ENCODE measurements around the gene OR51F2.
"Not testable (repeated sequence)": the region's sequence is repeated elsewhere in the genome, so short reads cannot be mapped to it uniquely, and the experiment has no call there.

Gene OR51F2, protein sequence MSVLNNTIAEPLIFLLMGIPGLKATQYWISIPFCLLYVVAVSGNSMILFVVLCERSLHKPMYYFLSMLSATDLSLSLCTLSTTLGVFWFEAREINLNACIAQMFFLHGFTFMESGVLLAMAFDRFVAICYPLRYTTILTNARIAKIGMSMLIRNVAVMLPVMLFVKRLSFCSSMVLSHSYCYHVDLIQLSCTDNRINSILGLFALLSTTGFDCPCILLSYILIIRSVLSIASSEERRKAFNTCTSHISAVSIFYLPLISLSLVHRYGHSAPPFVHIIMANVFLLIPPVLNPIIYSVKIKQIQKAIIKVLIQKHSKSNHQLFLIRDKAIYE

GRCh38 chr11:4821021-4821420 is at the start of gene OR51F2:
Gene OR51F2 (plus strand): TSS chr11:4821321. CDS start chr11:4821422, 101 bp downstream.
- Histone ChIP-seq H3K9me3 (ENCODE audit: control insufficient read depth in 5 of 5, low read length in 5 of 5) (no peaks in the 10 kb centered on the region), H3K4me3 (ENCODE audit: low read depth in 1 of 5, low read length in 5 of 5) (no peak within 1 kb of the TSS), H3K9ac (ENCODE audit: low read length in 5 of 5) (no peak within 1 kb of the TSS), H3K4me1 (ENCODE audit: control insufficient read depth in 5 of 5, insufficient read depth in 5 of 5, low read length in 5 of 5) (no peaks in the 10 kb centered on the region), H3K27ac (ENCODE audit: low read depth, low read length) (no peak within 1 kb of the TSS), H3K27me3 (ENCODE audit: control insufficient read depth in 5 of 5, insufficient read depth in 4 of 5, low read length in 5 of 5) (no peaks in the 10 kb centered on the region), H3K36me3 (ENCODE audit: control insufficient read depth in 5 of 5, insufficient read depth in 5 of 5, low read length in 5 of 5) (no peaks in the 10 kb centered on the region)

- Histone ChIP-seq H3K36me3 (ENCODE audit: control insufficient read depth in 5 of 5, insufficient read depth in 5 of 5, low read length in 5 of 5) (no peaks in the 10 kb centered on the region), H3K4me3 (ENCODE audit: low read depth in 1 of 5, low read length in 5 of 5) (no peak overlapping the region), H3K27ac (ENCODE audit: low read depth, low read length) (no peak overlapping the region), H3K27me3 (ENCODE audit: control insufficient read depth in 5 of 5, insufficient read depth in 4 of 5, low read length in 5 of 5) (no peaks in the 10 kb centered on the region), H3K4me1 (ENCODE audit: control insufficient read depth in 5 of 5, insufficient read depth in 5 of 5, low read length in 5 of 5) (no peaks in the 10 kb centered on the region), H3K9ac (ENCODE audit: low read length in 5 of 5) (no peak overlapping the region), H3K9me3 (ENCODE audit: control insufficient read depth in 5 of 5, low read length in 5 of 5) (no peaks in the 10 kb centered on the region)
Observed at GRCh38 chr11:4782454-4782853, 38.7 kb upstream of the OR51F2 start.

- no peak overlapping the region for H3K27ac ChIP-seq (ENCODE audit: low read depth, low read length)
- H3K4me3 ChIP-seq (ENCODE audit: low read depth in 1 of 5, low read length in 5 of 5) = no peak overlapping the region
- H3K9ac ChIP-seq (ENCODE audit: low read length in 5 of 5) = no peak overlapping the region
- H3K36me3 ChIP-seq (ENCODE audit: control insufficient read depth in 5 of 5, insufficient read depth in 5 of 5, low read length in 5 of 5) = no peaks in the 10 kb centered on the region
- H3K27me3 ChIP-seq (ENCODE audit: control insufficient read depth in 5 of 5, insufficient read depth in 4 of 5, low read length in 5 of 5) = no peaks in the 10 kb centered on the region
- H3K4me1 ChIP-seq (ENCODE audit: control insufficient read depth in 5 of 5, insufficient read depth in 5 of 5, low read length in 5 of 5) = peaks cover 0 to 3% (median 0%) of the 10 kb centered on the region in 5 donors
- H3K9me3 ChIP-seq (ENCODE audit: control insufficient read depth in 5 of 5, low read length in 5 of 5) = no peaks in the 10 kb centered on the region
Observed at GRCh38 chr11:4797206-4797605, 23.9 kb upstream of the OR51F2 start.

DNA sequence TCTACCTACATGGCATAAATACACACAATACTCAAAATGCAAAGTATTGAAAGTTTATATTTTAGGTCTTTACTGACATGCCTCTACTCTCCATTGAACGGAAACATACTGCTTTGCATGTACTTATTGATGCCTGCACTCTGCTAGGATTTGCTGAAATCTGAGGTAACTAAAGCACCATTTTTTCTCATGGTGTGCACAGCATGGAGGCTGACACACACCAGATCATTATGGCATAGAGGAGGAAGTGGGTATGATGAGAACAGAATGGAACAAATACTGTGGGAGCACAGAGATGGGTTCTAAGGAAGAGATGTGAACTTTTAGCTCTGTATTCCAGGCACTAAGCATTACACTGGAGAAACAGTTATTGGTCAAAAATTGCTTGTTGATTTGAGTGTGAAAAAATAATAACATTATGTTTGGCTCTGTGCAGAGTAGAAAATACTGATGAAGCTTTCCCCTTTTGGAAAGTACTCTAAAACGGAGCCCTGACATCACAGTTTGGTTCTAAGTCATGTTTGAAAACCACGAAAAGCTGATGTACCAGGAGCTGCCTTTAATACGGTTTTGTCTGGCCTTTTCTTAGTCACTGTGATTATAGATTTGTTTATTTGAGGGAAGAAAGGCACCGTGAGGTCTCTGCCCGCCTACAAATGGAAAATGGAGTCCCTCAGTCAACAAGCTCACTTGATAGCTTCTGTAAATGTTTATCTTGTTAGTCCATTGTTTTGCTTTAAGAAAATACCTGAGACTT is 22.5 kb upstream of the OR51F2 start:
- Histone ChIP-seq H3K4me3 (ENCODE audit: low read depth in 1 of 5, low read length in 5 of 5) (no peak overlapping the region), H3K4me1 (ENCODE audit: control insufficient read depth in 5 of 5, insufficient read depth in 5 of 5, low read length in 5 of 5) (peaks cover 0 to 3% (median 0%) of the 10 kb centered on the region in 5 donors), H3K27ac (ENCODE audit: low read depth, low read length) (no peak overlapping the region), H3K36me3 (ENCODE audit: control insufficient read depth in 5 of 5, insufficient read depth in 5 of 5, low read length in 5 of 5) (no peaks in the 10 kb centered on the region), H3K9ac (ENCODE audit: low read length in 5 of 5) (no peak overlapping the region), H3K27me3 (ENCODE audit: control insufficient read depth in 5 of 5, insufficient read depth in 4 of 5, low read length in 5 of 5) (no peaks in the 10 kb centered on the region), H3K9me3 (ENCODE audit: control insufficient read depth in 5 of 5, low read length in 5 of 5) (no peaks in the 10 kb centered on the region)

DNA sequence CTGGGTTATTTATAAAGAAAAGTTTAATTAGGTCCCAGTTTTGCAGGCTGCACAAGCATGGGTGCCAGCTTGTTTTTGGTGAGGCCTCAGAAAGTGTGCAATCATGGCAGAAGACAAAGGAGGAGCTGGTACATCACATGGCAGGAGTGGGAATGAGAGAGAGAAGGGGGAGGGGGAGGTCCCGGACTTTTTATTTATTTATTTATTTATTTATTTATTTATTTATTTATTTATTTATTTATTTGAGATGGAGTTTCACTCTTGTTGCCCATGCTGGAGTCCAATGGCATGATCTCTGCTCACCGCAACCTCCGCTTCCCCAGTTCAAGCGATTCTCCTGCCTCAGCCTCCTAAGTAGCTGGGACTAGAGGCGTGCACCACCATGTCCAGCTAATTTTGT is 19.8 kb upstream of the OR51F2 start:
- H3K27ac ChIP-seq (ENCODE audit: low read depth, low read length); H3K4me3 ChIP-seq (ENCODE audit: low read depth in 1 of 5, low read length in 5 of 5); H3K9ac ChIP-seq (ENCODE audit: low read length in 5 of 5); H3K4me1 ChIP-seq (ENCODE audit: control insufficient read depth in 5 of 5, insufficient read depth in 5 of 5, low read length in 5 of 5); H3K9me3 ChIP-seq (ENCODE audit: control insufficient read depth in 5 of 5, low read length in 5 of 5); H3K36me3 ChIP-seq (ENCODE audit: control insufficient read depth in 5 of 5, insufficient read depth in 5 of 5, low read length in 5 of 5); H3K27me3 ChIP-seq (ENCODE audit: control insufficient read depth in 5 of 5, insufficient read depth in 4 of 5, low read length in 5 of 5): not testable (repeated sequence)

DNA sequence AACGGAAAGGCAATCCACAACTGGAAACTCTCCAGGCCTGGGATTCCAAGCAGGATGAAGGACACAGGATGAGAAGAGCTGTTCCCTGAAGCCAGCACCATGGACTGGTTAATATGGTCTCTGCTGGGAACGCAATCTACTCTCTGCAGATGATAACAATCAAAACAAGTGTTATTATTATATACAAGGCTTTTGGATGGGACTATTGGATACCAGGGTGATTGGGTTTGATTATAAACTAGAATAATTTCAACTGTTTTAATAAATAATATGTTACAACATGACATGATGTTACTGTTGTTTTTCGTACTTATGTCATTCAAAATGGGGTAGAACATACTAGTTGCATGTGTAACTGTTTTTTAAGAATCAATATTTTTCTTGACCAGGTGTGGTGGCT is 16.8 kb upstream of the OR51F2 start, which contains the start of gene OR52R1:
Gene OR52R1 (minus strand): TSS at position 101 of the 400 bp plus-strand sequence. CDS start 0 bp downstream, at position 101.
- H3K27me3 ChIP-seq (ENCODE audit: control insufficient read depth in 5 of 5, insufficient read depth in 4 of 5, low read length in 5 of 5) = no peaks in the 10 kb centered on the region
- H3K27ac ChIP-seq (ENCODE audit: low read depth, low read length) = no peak within 1 kb of the TSS
- no peaks in the 10 kb centered on the region for H3K36me3 ChIP-seq (ENCODE audit: control insufficient read depth in 5 of 5, insufficient read depth in 5 of 5, low read length in 5 of 5)
- H3K9me3 ChIP-seq (ENCODE audit: control insufficient read depth in 5 of 5, low read length in 5 of 5) = no peaks in the 10 kb centered on the region
- H3K4me3 ChIP-seq (ENCODE audit: low read depth in 1 of 5, low read length in 5 of 5) = no peak within 1 kb of the TSS
- H3K4me1 ChIP-seq (ENCODE audit: control insufficient read depth in 5 of 5, insufficient read depth in 5 of 5, low read length in 5 of 5) = peaks cover 0 to 3% (median 0%) of the 10 kb centered on the region in 5 donors
- H3K9ac ChIP-seq (ENCODE audit: low read length in 5 of 5) = no peak within 1 kb of the TSS

GRCh38 chr11:4808476-4808875 is 12.6 kb upstream of the OR51F2 start:
- Histone ChIP-seq H3K36me3 (ENCODE audit: control insufficient read depth in 5 of 5, insufficient read depth in 5 of 5, low read length in 5 of 5) (no peaks in the 10 kb centered on the region), H3K27ac (ENCODE audit: low read depth, low read length) (no peak overlapping the region), H3K4me3 (ENCODE audit: low read depth in 1 of 5, low read length in 5 of 5) (no peak overlapping the region), H3K4me1 (ENCODE audit: control insufficient read depth in 5 of 5, insufficient read depth in 5 of 5, low read length in 5 of 5) (no peaks in the 10 kb centered on the region), H3K9me3 (ENCODE audit: control insufficient read depth in 5 of 5, low read length in 5 of 5) (no peaks in the 10 kb centered on the region), H3K9ac (ENCODE audit: low read length in 5 of 5) (no peak overlapping the region), H3K27me3 (ENCODE audit: control insufficient read depth in 5 of 5, insufficient read depth in 4 of 5, low read length in 5 of 5) (no peaks in the 10 kb centered on the region)

DNA sequence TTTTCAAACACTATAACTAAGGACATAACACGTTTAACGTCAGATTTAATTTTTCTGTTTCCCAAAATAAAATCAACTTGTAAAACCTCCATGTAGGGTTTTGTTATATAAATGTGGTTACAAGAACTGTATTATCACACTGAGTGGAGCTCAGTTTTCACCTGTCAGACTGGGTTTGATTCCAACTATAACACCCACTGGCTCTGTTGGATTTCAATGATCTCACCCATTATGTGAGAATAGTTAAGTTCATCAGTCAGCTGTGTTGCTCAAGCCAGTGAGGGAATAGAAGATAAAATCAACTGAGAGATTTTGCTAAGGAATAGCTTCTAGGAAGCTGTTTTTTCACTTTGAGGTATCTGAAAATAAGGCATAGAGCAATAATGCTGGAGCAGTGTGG is 11.9 kb upstream of the OR51F2 start:
- Histone ChIP-seq H3K4me3 (ENCODE audit: low read depth in 1 of 5, low read length in 5 of 5) (no peak overlapping the region), H3K9me3 (ENCODE audit: control insufficient read depth in 5 of 5, low read length in 5 of 5) (no peaks in the 10 kb centered on the region), H3K4me1 (ENCODE audit: control insufficient read depth in 5 of 5, insufficient read depth in 5 of 5, low read length in 5 of 5) (no peaks in the 10 kb centered on the region), H3K27ac (ENCODE audit: low read depth, low read length) (no peak overlapping the region), H3K36me3 (ENCODE audit: control insufficient read depth in 5 of 5, insufficient read depth in 5 of 5, low read length in 5 of 5) (no peaks in the 10 kb centered on the region), H3K27me3 (ENCODE audit: control insufficient read depth in 5 of 5, insufficient read depth in 4 of 5, low read length in 5 of 5) (no peaks in the 10 kb centered on the region), H3K9ac (ENCODE audit: low read length in 5 of 5) (no peak overlapping the region)

DNA sequence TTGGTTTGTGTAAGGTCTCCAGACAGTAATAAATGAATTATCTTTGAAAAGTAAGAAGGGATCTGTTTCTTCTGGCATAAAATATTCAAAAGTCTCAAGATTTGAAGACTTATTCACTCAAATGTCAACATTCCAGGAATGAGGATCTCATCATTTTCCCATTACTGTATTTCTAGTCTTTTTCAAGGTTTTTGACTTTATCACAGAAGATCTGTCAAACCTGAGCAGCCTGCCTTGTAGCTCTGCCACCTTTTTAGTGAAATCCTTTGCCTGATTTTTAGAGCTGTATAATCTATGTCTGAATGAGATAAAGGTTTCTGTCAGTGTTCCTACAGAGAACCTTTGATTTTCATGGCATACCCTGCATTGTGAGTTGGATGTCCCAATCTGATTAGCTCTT is 4.0 kb downstream of the OR51F2 start:
- H3K27ac ChIP-seq (ENCODE audit: low read depth, low read length) = no peak overlapping the region
- no peak overlapping the region for H3K9ac ChIP-seq (ENCODE audit: low read length in 5 of 5)
- no peak overlapping the region for H3K4me3 ChIP-seq (ENCODE audit: low read depth in 1 of 5, low read length in 5 of 5)
- no peaks in the 10 kb centered on the region for H3K4me1 ChIP-seq (ENCODE audit: control insufficient read depth in 5 of 5, insufficient read depth in 5 of 5, low read length in 5 of 5)
- H3K9me3 ChIP-seq (ENCODE audit: control insufficient read depth in 5 of 5, low read length in 5 of 5) = no peaks in the 10 kb centered on the region
- H3K36me3 ChIP-seq (ENCODE audit: control insufficient read depth in 5 of 5, insufficient read depth in 5 of 5, low read length in 5 of 5) = no peaks in the 10 kb centered on the region
- no peaks in the 10 kb centered on the region for H3K27me3 ChIP-seq (ENCODE audit: control insufficient read depth in 5 of 5, insufficient read depth in 4 of 5, low read length in 5 of 5)

DNA sequence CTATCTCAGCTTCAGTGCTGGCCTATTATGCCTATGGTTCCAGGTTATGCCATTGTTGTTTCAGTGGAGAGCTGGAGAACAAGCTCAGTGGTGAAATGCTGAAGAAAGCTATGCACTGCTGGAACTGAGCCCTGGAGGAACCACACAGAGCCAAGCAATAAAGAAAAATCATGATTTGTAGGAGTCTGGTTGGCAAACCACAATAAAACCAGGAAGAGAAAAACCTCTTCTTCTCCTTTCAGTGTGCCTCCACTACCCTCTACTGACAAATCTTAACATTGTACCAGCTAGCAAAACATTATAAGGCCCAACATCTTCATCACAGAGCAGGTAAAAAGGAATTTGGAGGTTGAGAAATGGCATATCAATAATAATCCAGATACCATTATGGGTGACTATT is 5.3 kb downstream of the OR51F2 start:
- H3K36me3 ChIP-seq (ENCODE audit: control insufficient read depth in 5 of 5, insufficient read depth in 5 of 5, low read length in 5 of 5) = no peaks in the 10 kb centered on the region
- H3K9me3 ChIP-seq (ENCODE audit: control insufficient read depth in 5 of 5, low read length in 5 of 5) = no peaks in the 10 kb centered on the region
- no peaks in the 10 kb centered on the region for H3K27me3 ChIP-seq (ENCODE audit: control insufficient read depth in 5 of 5, insufficient read depth in 4 of 5, low read length in 5 of 5)
- no peaks in the 10 kb centered on the region for H3K4me1 ChIP-seq (ENCODE audit: control insufficient read depth in 5 of 5, insufficient read depth in 5 of 5, low read length in 5 of 5)
- H3K9ac ChIP-seq (ENCODE audit: low read length in 5 of 5) = no peak overlapping the region
- no peak overlapping the region for H3K4me3 ChIP-seq (ENCODE audit: low read depth in 1 of 5, low read length in 5 of 5)
- H3K27ac ChIP-seq (ENCODE audit: low read depth, low read length) = no peak overlapping the region
